BJ (cell line): ENCODE results near the gene FAIM2. TPM values are rescaled to one million over a fixed set of nuclear protein-coding genes. Genes with fewer than 3 reads are reported as not detected.

ENCODE experiments used
- CTCF ChIA-PET: fragments of 350-600 bp; formaldehyde crosslinking; extraction: SDS; loops from one replicate; lab custom pipeline; 2021; ENCODE audit warnings: antibody characterized with exemption, inconsistent platforms; lab: Yijun Ruan, JAX
- POLR2A ChIA-PET: fragments of 300-600 bp; sonication (Branson Sonifier 250); formaldehyde crosslinking; extraction: SDS; loops from one replicate; lab custom pipeline; 2021; ENCODE audit warnings: antibody characterized with exemption; lab: Charles Lee
- DNase-seq: peaks from one replicate; pipeline ENCODE4 v3.0.0-alpha.2; 2011; ENCODE audit warnings: low read depth
- H3K27me3 ChIP-seq: 2 replicates; pipeline ENCODE4 v1.6.0; 2011; ENCODE audit warnings: low read length; ENCODE audit not compliant: control insufficient read depth, insufficient read depth
- H3K36me3 ChIP-seq: 2 replicates; pipeline ENCODE4 v1.5.1; 2011; ENCODE audit warnings: low read length; ENCODE audit not compliant: control insufficient read depth, insufficient read depth
- H3K4me3 ChIP-seq: 2 replicates; pipeline ENCODE4 v1.5.1; 2011; ENCODE audit warnings: low read depth, mild to moderate bottlenecking, control low read depth, low read length
- polyA plus RNA-seq: library from polyadenylated mRNA; depleted of rRNA; stranded (reverse); fragments of >200 nt; gene quantifications from 2 replicates; pipeline ENCODE4 v1.2.3, GENCODE V29; 2011
- TF ChIP-seq, protein P1 (sequence below): IDR thresholded peaks from 2 replicates; pipeline ENCODE4 v1.5.1; 2011; ENCODE audit warnings: low read depth, mild to moderate bottlenecking, control low read depth, inconsistent platforms, low read length, moderate library complexity; ENCODE audit not compliant: insufficient read depth

The FAIM2 gene
- polyA plus RNA-seq, 1 experiment, result 3.6 TPM

DNA sequence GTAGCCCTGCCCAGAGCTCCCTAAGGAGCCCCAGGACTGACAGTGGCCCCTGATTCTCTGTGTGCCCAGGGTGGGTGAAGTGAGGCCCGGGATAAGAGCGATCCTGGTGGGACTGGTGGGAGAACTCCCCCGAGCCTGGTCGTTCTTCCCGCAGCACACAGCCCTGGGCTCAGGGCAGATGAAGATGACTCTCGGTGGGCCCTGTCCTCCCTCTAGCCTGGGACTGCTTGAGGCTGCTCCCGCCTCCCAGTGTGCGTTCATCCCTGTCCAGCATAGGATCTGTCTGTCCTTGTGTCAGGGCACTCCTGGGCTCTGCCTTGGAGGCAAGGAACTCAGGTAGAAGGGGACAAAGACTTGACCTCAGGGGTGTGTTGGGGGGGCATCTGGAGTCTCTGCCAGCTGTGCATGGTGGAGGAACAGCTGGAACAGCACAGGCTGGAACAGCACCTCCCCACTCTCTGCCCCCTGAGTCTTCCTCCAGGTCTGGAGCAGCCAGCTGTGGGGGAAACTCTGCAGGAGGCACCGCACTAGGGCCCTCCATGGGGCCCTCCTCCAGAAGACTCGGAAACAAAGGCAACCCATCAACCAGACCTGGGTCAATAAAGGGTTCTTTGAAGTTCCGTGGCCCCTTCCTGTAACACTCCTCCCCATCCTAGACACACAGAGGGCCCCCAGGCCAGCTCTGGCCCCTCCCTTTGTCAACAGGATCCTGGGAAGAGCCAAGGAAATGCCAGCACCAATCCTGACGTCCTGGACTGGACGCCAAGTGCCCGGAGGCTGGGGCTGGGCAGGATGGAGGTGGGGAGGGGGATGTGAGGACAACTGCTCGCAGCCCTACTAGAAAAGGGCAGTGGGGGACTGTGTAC is 15.9 kb downstream of the FAIM2 start:
- CTCF ChIA-PET, result interaction anchor here (1.3 kb wide), 1 partner anchor 25 kb away, joined by 3 read pairs; no protein-coding TSS in a partner anchor
- POLR2A ChIA-PET, result no interaction called here
- no peaks in the 10 kb centered on the region for H3K36me3 ChIP-seq
- no peak for DNase-seq
- H3K4me3 ChIP-seq, result no peak overlapping the region
- TF ChIP-seq, protein P1, sequence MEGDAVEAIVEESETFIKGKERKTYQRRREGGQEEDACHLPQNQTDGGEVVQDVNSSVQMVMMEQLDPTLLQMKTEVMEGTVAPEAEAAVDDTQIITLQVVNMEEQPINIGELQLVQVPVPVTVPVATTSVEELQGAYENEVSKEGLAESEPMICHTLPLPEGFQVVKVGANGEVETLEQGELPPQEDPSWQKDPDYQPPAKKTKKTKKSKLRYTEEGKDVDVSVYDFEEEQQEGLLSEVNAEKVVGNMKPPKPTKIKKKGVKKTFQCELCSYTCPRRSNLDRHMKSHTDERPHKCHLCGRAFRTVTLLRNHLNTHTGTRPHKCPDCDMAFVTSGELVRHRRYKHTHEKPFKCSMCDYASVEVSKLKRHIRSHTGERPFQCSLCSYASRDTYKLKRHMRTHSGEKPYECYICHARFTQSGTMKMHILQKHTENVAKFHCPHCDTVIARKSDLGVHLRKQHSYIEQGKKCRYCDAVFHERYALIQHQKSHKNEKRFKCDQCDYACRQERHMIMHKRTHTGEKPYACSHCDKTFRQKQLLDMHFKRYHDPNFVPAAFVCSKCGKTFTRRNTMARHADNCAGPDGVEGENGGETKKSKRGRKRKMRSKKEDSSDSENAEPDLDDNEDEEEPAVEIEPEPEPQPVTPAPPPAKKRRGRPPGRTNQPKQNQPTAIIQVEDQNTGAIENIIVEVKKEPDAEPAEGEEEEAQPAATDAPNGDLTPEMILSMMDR, result no peak
- peaks cover 38% of the 10 kb centered on the region for H3K27me3 ChIP-seq

- DNase-seq, result no peak
- Histone ChIP-seq H3K36me3 (no peaks in the 10 kb centered on the region), H3K27me3 (peaks cover 37% of the 10 kb centered on the region), H3K4me3 (no peak overlapping the region)
- ChIA-PET POLR2A (no interaction called here), CTCF (interaction anchor here (1.3 to 1.9 kb wide), 2 partner anchors 26 to 59 kb away, joined by 3 to 9 read pairs; no protein-coding TSS in a partner anchor)
- TF ChIP-seq, protein P1, result no peak
Measured at GRCh38 chr12:49887091-49887490, 16.6 kb downstream of the FAIM2 start.

- Histone ChIP-seq H3K36me3 (no peaks in the 10 kb centered on the region), H3K27me3 (peaks cover 31% of the 10 kb centered on the region), H3K4me3 (no peak overlapping the region)
- DNase-seq, result no peak
- ChIA-PET CTCF (interaction anchor here (1.1 to 1.9 kb wide), 2 partner anchors 12 to 60 kb away, joined by 3 to 9 read pairs; no protein-coding TSS in a partner anchor), POLR2A (no interaction called here)
- TF ChIP-seq, protein P1, result no peak
Measured at GRCh38 chr12:49885663-49886461, 17.8 kb downstream of the FAIM2 start.

DNA sequence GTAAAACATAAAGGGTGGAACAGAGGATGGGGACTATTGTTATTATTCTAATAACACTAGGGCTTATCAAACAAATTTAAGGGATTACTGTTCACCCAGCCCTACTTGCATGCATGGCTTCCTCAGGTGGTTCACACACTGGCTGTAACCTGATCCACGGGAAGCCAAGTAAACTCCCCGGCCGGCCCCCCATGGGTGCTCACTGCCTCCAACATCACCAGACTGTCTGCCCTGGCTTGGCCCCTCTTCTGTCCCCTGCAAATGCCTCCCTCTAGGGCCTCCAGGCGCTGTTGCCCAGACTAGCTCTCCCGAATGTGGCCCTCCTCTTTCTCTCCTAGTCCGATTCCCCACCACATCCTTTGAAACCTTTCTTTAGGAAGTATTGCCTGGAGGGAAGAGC is 18.6 kb downstream of the FAIM2 start:
- TF ChIP-seq, protein P1, result no peak
- no peak for DNase-seq
- CTCF ChIA-PET, result no interaction called here
- POLR2A ChIA-PET, result no interaction called here
- H3K27me3 ChIP-seq, result peaks cover 28% of the 10 kb centered on the region
- no peaks in the 10 kb centered on the region for H3K36me3 ChIP-seq
- no peak overlapping the region for H3K4me3 ChIP-seq
